HepG2 (cell line): ENCODE measurements around the gene CPT1A. TPM values are rescaled to one million over a fixed set of nuclear protein-coding genes. Genes with fewer than 3 reads are reported as not detected.

Experiments
- ATAC-seq: fragments of 200-7000 bp; cut with Tn5 transposase; 3 replicates; pipeline ENCODE4 v1.9.1; 2020; ENCODE audit warnings: mild to moderate bottlenecking, moderate library complexity
- BruUV-seq: library from RNA; stranded (reverse); fragments of 400-500 nt; replicated peaks from 2 replicates; lab custom pipeline; 2021; lab: Mats Ljungman, UMichigan
- CTCF ChIA-PET: fragments of 300-600 bp; formaldehyde crosslinking; extraction: SDS; loops from one replicate; lab custom pipeline; 2021; ENCODE audit warnings: low total read pairs, inconsistent platforms, low intra/inter-chr PET ratio; lab: Yijun Ruan, JAX
- POLR2A ChIA-PET: fragments of 350-600 bp; sonication (Branson Sonifier 250); formaldehyde crosslinking; loops from one replicate; lab custom pipeline; 2020; ENCODE audit warnings: antibody characterized with exemption, inconsistent platforms; lab: Yijun Ruan, JAX
- DNase-seq: peaks from one replicate; pipeline ENCODE4 v3.0.0-alpha.2; 2015; ENCODE audit warnings: low spot score
- FAIRE-seq: peaks from 3 replicates; lab custom pipeline; 2011; peaks lifted over from hg19 to GRCh38; lab: Jason Lieb, UNC
- H2AFZ ChIP-seq: one replicate; pipeline ENCODE4 v1.6.1; 2011; ENCODE audit warnings: low read length, inconsistent platforms
- H3K27ac ChIP-seq: fragments of 300-600 bp; 3 replicates; pipeline ENCODE4 v1.8.0; 2011; ENCODE audit warnings: mixed run types, mild to moderate bottlenecking, mixed read lengths, low read length, inconsistent platforms; ENCODE audit not compliant: insufficient read depth; ENCODE audit errors: extremely low read length
- H3K27me3 ChIP-seq, 2 experiments: fragments of 200-600 bp in 1 of 2; 2 replicates in 1 of 2; 3 replicates in 1 of 2; pipeline versions ENCODE4 v1.6.0 to v1.8.0; 2011; ENCODE audit warnings: low read length in 2 of 2, mild to moderate bottlenecking in 2 of 2, moderate library complexity in 2 of 2, inconsistent platforms in 1 of 2; ENCODE audit not compliant: insufficient read depth in 2 of 2, control insufficient read depth in 1 of 2
- H3K36me3 ChIP-seq, 2 experiments: fragments of 200-600 bp in 1 of 2; replicated peaks in 1 of 2; 2 replicates in 1 of 2; 3 replicates in 1 of 2; pipeline versions ENCODE4 v1.5.1 to v1.8.0; 2011; ENCODE audit warnings: low read length in 2 of 2, inconsistent platforms in 1 of 2; ENCODE audit not compliant: insufficient read depth in 2 of 2, control insufficient read depth in 1 of 2
- H3K4me1 ChIP-seq: 2 replicates; pipeline ENCODE4 v1.5.1; 2012; ENCODE audit warnings: low read length, inconsistent platforms; ENCODE audit not compliant: insufficient read depth
- H3K4me2 ChIP-seq: 2 replicates; pipeline ENCODE4 v1.6.0; 2011; ENCODE audit warnings: low read depth, low read length, inconsistent platforms
- H3K4me3 ChIP-seq, 3 experiments: fragments of 200-600 bp in 1 of 3; sonication (generic), shearing (Covaris generic) in 1 of 3; replicated peaks in 1 of 3; 2 replicates each; pipeline ENCODE4 v1.5.1; 2011 to 2016; ENCODE audit warnings: low read length in 3 of 3, inconsistent platforms in 2 of 3, low read depth in 2 of 3, mild to moderate bottlenecking in 2 of 3, control low read depth in 1 of 3, mixed read lengths in 1 of 3; ENCODE audit not compliant: insufficient read depth in 1 of 3
- H3K79me2 ChIP-seq: one replicate; pipeline ENCODE4 v1.6.1; 2011; ENCODE audit warnings: low read length, inconsistent platforms; ENCODE audit not compliant: insufficient read depth
- H3K9ac ChIP-seq: 2 replicates; pipeline ENCODE4 v1.6.0; 2011; ENCODE audit warnings: mild to moderate bottlenecking, low read depth, low read length, inconsistent platforms; ENCODE audit not compliant: insufficient read depth
- H3K9me3 ChIP-seq: 2 replicates; pipeline ENCODE4 v1.5.1; 2012; ENCODE audit warnings: mild to moderate bottlenecking, low read length
- H4K20me1 ChIP-seq: 2 replicates; pipeline ENCODE4 v1.6.0; 2011; ENCODE audit warnings: inconsistent platforms, mild to moderate bottlenecking, low read length, moderate library complexity; ENCODE audit not compliant: insufficient read depth
- CCDC6 ChIP-seq: sonication (generic); formaldehyde crosslinking; IDR thresholded peaks from 2 replicates; pipeline ENCODE4 v1.8.1; 2022; ENCODE audit warnings: mild to moderate bottlenecking, missing genetic modification reagents, moderate library complexity
- CREB1 ChIP-seq, 2 experiments: fragments of 450-650 bp in 1 of 2; IDR thresholded peaks; 2 replicates each; pipeline ENCODE4 v1.6.1; 2016 to 2017; ENCODE audit warnings: control low read depth in 1 of 2, mild to moderate bottlenecking in 1 of 2, missing compliant biosample characterization in 1 of 2, missing genetic modification characterization in 1 of 2
- CREM ChIP-seq, 2 experiments: sonication (generic) in 1 of 2; formaldehyde crosslinking in 1 of 2; IDR thresholded peaks; 2 replicates each; pipeline versions ENCODE4 v1.4.0 to v1.6.1; 2016 to 2020; ENCODE audit warnings: antibody characterized with exemption in 1 of 2, mild to moderate bottlenecking in 1 of 2, missing genetic modification reagents in 1 of 2
- ERF ChIP-seq: IDR thresholded peaks from 2 replicates; pipeline ENCODE4 v1.6.1; 2018; ENCODE audit warnings: missing biosample characterization, missing genetic modification reagents
- GABPA ChIP-seq, 2 experiments: IDR thresholded peaks; 2 replicates each; pipeline ENCODE4 v1.6.1; 2011 to 2016; ENCODE audit warnings: low read depth in 2 of 2, low read length in 1 of 2, missing biosample characterization in 1 of 2, missing genetic modification characterization in 1 of 2
- HNF4A ChIP-seq: sonication (generic); formaldehyde crosslinking; IDR thresholded peaks from 2 replicates; pipeline ENCODE4 v1.4.0; 2020; ENCODE audit warnings: missing genetic modification reagents
- HNRNPLL ChIP-seq: fragments of 200-400 bp; formaldehyde crosslinking; IDR thresholded peaks from 2 replicates; pipeline ENCODE4 v1.6.1; 2017; ENCODE audit warnings: mild to moderate bottlenecking, low read depth, low read length; ENCODE audit not compliant: poor library complexity, severe bottlenecking
- IKZF1 ChIP-seq: fragments of 450-650 bp; IDR thresholded peaks from 2 replicates; pipeline ENCODE4 v1.7.1; 2016
- IRF2 ChIP-seq: IDR thresholded peaks from 2 replicates; pipeline ENCODE4 v1.6.1; 2018; ENCODE audit warnings: missing genetic modification reagents, missing compliant biosample characterization
- KLF16 ChIP-seq, 2 experiments: sonication (generic) in 1 of 2; formaldehyde crosslinking in 1 of 2; IDR thresholded peaks; 2 replicates each; pipeline versions ENCODE4 v1.6.1 to v1.8.0; 2016 to 2023; ENCODE audit warnings: missing genetic modification reagents in 2 of 2, missing compliant biosample characterization in 1 of 2
- NFKBIZ ChIP-seq: IDR thresholded peaks from 2 replicates; pipeline ENCODE4 v1.6.1; 2018; ENCODE audit warnings: missing genetic modification reagents, missing compliant biosample characterization
- RARA ChIP-seq: IDR thresholded peaks from 2 replicates; pipeline ENCODE4 v1.6.1; 2016; ENCODE audit warnings: missing genetic modification reagents, missing compliant biosample characterization
- RXRB ChIP-seq: IDR thresholded peaks from 2 replicates; pipeline ENCODE4 v1.6.1; 2016; ENCODE audit warnings: borderline replicate concordance, missing genetic modification reagents, missing compliant biosample characterization
- ZFP37 ChIP-seq: sonication (generic); formaldehyde crosslinking; IDR thresholded peaks from 2 replicates; pipeline ENCODE4 v1.4.0; 2020; ENCODE audit warnings: missing genetic modification reagents, borderline replicate concordance
- ZMYM2 ChIP-seq: sonication (generic); formaldehyde crosslinking; IDR thresholded peaks from 2 replicates; pipeline ENCODE4 v1.8.0; 2022; ENCODE audit warnings: mild to moderate bottlenecking, missing genetic modification reagents
- ZNF225 ChIP-seq: sonication (generic); formaldehyde crosslinking; IDR thresholded peaks from 2 replicates; pipeline ENCODE4 v1.4.0; 2020; ENCODE audit warnings: mild to moderate bottlenecking, missing genetic modification reagents
- ZNF230 ChIP-seq: sonication (generic); formaldehyde crosslinking; IDR thresholded peaks from 2 replicates; pipeline ENCODE4 v1.4.0; 2020; ENCODE audit warnings: mild to moderate bottlenecking, missing genetic modification reagents
- ZNF749 ChIP-seq: sonication (generic); formaldehyde crosslinking; IDR thresholded peaks from 2 replicates; pipeline ENCODE4 v1.8.0; 2022; ENCODE audit warnings: mild to moderate bottlenecking, missing genetic modification reagents, moderate library complexity, borderline replicate concordance
- ZNF792 ChIP-seq: IDR thresholded peaks from 2 replicates; pipeline ENCODE4 v1.6.1; 2016
- WGBS: methylation state at CpG from one replicate; pipeline ENCODE4 v1.1.6; 2017; ENCODE audit warnings: low lambda C conversion rate; 5-methylcytosine and 5-hydroxymethylcytosine counted together
- in situ Hi-C: cut with HindIII; loops from 2 replicates; pipeline ENCODE4 v1.10.0; 2017; ENCODE audit warnings: low pct_unique_long_range_greater_than_20kb; ENCODE audit not compliant: extremely low pct_ligation_motif_present
- intact Hi-C: fragments of 100-400 bp; cut with micrococcal nuclease; formaldehyde crosslinking; loops from one replicate; pipeline ENCODE4 v1.10.0; 2022; ENCODE audit not compliant: unreplicated experiment
- polyA plus RNA-seq, 8 experiments: library from polyadenylated mRNA; depleted of rRNA in 3 of 8; stranded (reverse) in 7 of 8; unstranded in 1 of 8; fragments of >200 nt; fragmentation: Illumina TruSeq in 4 of 8; extraction: Trizol in 4 of 8; gene quantifications; 2 replicates each; pipeline versions ENCODE4 v1.2.1 to v1.2.3, GENCODE V29; 2011 to 2016; ENCODE audit warnings: low read depth in 4 of 8, missing spikeins in 1 of 8, mixed read lengths in 1 of 8; ENCODE audit not compliant: insufficient read depth in 1 of 8
- total RNA-seq, 5 experiments: library from RNA; depleted of rRNA; stranded (reverse); fragments of >200 nt; fragmentation: Illumina TruSeq; extraction: Trizol; gene quantifications; 2 replicates each; pipeline ENCODE4 v1.2.3, GENCODE V29; 2016; ENCODE audit warnings: low read depth in 1 of 5
- TF ChIP-seq, protein P1 (sequence below): sonication (generic); formaldehyde crosslinking; IDR thresholded peaks from 2 replicates; pipeline ENCODE4 v1.8.0; 2022; ENCODE audit warnings: low read depth, missing genetic modification reagents

The CPT1A gene
- total and polyA plus RNA-seq, 2 of the 13 experiments (the other 11 are each of a cell fraction or from before 2014, with no cell fraction given): 7.0 to 7.1 TPM

DNA sequence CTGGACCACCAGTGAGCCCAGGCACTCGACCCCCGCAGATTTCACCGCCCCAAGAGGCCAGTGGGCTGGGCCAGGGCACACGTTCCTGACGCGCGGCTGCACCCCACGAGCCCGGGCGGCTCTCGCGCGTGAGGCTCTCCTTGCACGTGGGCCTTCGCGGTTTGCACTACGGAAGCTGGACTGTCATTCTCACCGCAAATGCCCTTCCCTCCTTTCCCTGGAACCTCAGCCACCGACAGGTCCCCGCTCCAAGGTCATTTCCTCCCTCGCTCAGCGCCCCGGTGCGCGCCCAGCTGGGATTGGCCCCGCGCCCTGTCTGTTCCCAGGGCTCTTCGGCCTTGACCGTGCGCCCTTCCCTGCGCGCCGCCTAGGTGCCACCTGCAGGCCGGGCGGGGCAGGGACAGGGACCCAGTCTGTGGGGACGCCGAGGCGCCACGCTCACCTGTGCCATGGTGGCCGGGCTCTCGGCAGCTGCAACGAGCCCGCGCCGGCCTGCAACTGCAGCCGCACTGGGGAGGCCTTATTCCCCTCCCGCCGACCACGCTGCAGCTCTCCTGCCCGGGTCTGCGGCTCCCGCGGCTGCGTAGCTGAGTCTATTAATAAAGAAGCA is 2.1 kb upstream of the CPT1A start:
- DNase-seq: peak; percentile 67
- Histone ChIP-seq H2AFZ (no peak overlapping the region), H3K4me2 (peak overlapping the region; percentile 78), H3K79me2 (no peaks in the 10 kb centered on the region), H3K9me3 (no peaks in the 10 kb centered on the region), H3K9ac (0 out of 2 replicates have a peak overlapping the region, but pooled peaks have one; percentile 23), H3K36me3 (no peaks in the 10 kb centered on the region), H3K27me3 (peaks cover 0 to 8% of the 10 kb centered on the region in 2 experiments; a peak in 3 of 5 replicates), H3K4me1 (peaks cover 83% of the 10 kb centered on the region), H3K27ac (peak overlapping the region; percentile 91), H4K20me1 (peaks cover 8% of the 10 kb centered on the region; the same call in 1 of the 2 replicates), H3K4me3 (peak overlapping the region; percentile 27 to 46 (median 34); a peak in 2 of 6 replicates)
- 55% methylated on average over 36 of the region's 54 CpGs for WGBS
- ChIA-PET CTCF (interaction anchor here (0.8 to 1.4 kb wide), 2 partner anchors 18 to 19 kb away, joined by 3 to 4 read pairs; no protein-coding TSS in a partner anchor), POLR2A (interaction anchor here (0.7 to 4.2 kb wide), 8 partner anchors 10 to 812 kb away, joined by 3 to 31 read pairs (median 3); partner anchors contain the start of gene IGHMBP2)
- peak; percentile 57 for ATAC-seq
- in situ Hi-C loops: no loop called here
- no TSS peak for BruUV-seq
- intact Hi-C loops: no loop called here
- no peak for FAIRE-seq
- TF ChIP-seq HNF4A (CRISPR knock-in tag) (peak; percentile 81), ZFP37 (CRISPR knock-in tag) (no peak), RARA (CRISPR knock-in tag) (peak; percentile 98), CREB1 (IDR thresholded peaks at IDR 0.05) (peak; percentile 39; the same call in 1 of the 2 replicates), CREB1 (CRISPR knock-in tag; IDR thresholded peaks at IDR 0.05) (peak; percentile 68; the same call in 1 of the 2 replicates), GABPA (IDR thresholded peaks at IDR 0.05; ENCODE audit: low read depth, low read length) (peak; percentile 41), GABPA (CRISPR knock-in tag; IDR thresholded peaks at IDR 0.05; ENCODE audit: low read depth) (peak; percentile 77), RXRB (CRISPR knock-in tag) (peak; percentile 96), ZNF230 (CRISPR knock-in tag) (0 out of 2 replicates have a peak, but pooled peaks have one; percentile 52), ZMYM2 (CRISPR knock-in tag) (peak; percentile 96; the same call in 1 of the 2 replicates), IKZF1 (no peak), ZNF792 (peak; percentile 47; the same call in 1 of the 2 replicates), ERF (CRISPR knock-in tag) (peak; percentile 85; the same call in 1 of the 2 replicates), CREM (IDR thresholded peaks at IDR 0.05) (peak; percentile 27), CREM (CRISPR knock-in tag; IDR thresholded peaks at IDR 0.05) (no peak), IRF2 (CRISPR knock-in tag) (peak; percentile 65; the same call in 1 of the 2 replicates), ZNF749 (CRISPR knock-in tag) (peak; percentile 91), KLF16 (CRISPR knock-in tag; IDR thresholded peaks at IDR 0.05) (peak in 1 of 2 experiments; percentile 74; a peak in 2 of 4 replicates), ZNF225 (CRISPR knock-in tag) (peak; percentile 75), CCDC6 (CRISPR knock-in tag) (0 out of 2 replicates have a peak, but pooled peaks have one; percentile 62), NFKBIZ (CRISPR knock-in tag) (peak; percentile 71; the same call in 1 of the 2 replicates), HNRNPLL (peak; percentile 51)
- TF ChIP-seq, protein P1, sequence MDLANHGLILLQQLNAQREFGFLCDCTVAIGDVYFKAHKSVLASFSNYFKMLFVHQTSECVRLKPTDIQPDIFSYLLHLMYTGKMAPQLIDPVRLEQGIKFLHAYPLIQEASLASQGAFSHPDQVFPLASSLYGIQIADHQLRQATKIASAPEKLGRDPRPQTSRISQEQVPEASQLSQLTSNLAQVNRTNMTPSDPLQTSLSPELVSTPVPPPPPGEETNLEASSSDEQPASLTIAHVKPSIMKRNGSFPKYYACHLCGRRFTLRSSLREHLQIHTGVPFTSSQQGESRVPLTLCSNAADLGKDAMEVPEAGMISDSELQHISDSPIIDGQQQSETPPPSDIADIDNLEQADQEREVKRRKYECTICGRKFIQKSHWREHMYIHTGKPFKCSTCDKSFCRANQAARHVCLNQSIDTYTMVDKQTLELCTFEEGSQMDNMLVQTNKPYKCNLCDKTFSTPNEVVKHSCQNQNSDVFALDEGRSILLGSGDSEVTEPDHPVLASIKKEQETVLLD (CRISPR knock-in tag): no peak; the same call in none of the 2 replicates
